ENCODE data around the gene KCNA10.

KCNA10 gene

DNA sequence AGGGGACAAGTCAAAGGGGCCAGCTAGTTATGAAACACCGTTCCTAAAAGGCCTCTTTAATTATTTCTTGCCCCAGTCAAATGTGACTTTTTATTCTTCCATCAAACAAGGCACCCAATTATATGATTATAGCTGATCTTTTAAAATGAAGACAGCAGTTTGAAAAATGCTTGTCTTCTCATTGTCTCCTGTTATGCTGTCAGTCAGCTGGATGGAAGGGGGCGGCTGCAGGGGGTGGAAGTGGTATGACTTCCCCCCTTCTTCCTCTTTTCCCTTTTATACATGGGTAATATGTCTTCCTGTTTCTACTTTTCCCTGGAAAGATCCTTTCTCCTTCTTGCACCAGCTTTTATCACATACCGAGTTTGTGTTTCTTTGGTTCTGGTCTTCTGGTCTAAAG lies 25.8 kb upstream of the KCNA10 start:
- H3K9me3 ChIP-seq (ENCODE audit: control insufficient read depth, insufficient read depth, low read depth, low read length) = no peaks in the 10 kb centered on the region
- H3K4me3 ChIP-seq (ENCODE audit: low read depth, low read length) = no peak overlapping the region
- TF ChIP-seq ZNF837 (tag by site-specific recombination; IDR thresholded peaks at IDR 0.05) (no peak), ZNF433 (tag by site-specific recombination; IDR thresholded peaks at IDR 0.05; ENCODE audit: low read depth) (no peak), YY1 (tag by site-specific recombination; IDR thresholded peaks at IDR 0.05) (no peak), ZSCAN30 (tag by site-specific recombination; IDR thresholded peaks at IDR 0.05) (no peak), SCRT2 (tag by site-specific recombination; IDR thresholded peaks at IDR 0.05) (no peak), ZNF404 (tag by site-specific recombination; IDR thresholded peaks at IDR 0.05) (no peak), ZNF138 (tag by site-specific recombination; IDR thresholded peaks at IDR 0.05; ENCODE audit: borderline replicate concordance) (no peak), ZBTB1 (tag by site-specific recombination; IDR thresholded peaks at IDR 0.05) (no peak), MEIS1 (CRISPR knock-in tag; IDR thresholded peaks at IDR 0.05; ENCODE audit: borderline replicate concordance) (no peak), ZNF311 (tag by site-specific recombination; IDR thresholded peaks at IDR 0.05; ENCODE audit: borderline replicate concordance) (no peak), ZNF747 (tag by site-specific recombination; IDR thresholded peaks at IDR 0.05) (no peak), ZBTB7A (tag by site-specific recombination; IDR thresholded peaks at IDR 0.05; ENCODE audit: low read depth) (no peak), ZNF202 (tag by site-specific recombination; IDR thresholded peaks at IDR 0.05; ENCODE audit: borderline replicate concordance) (no peak), ZNF23 (tag by site-specific recombination; IDR thresholded peaks at IDR 0.05; ENCODE audit: borderline replicate concordance) (no peak)
- TF ChIP-seq, protein P1, sequence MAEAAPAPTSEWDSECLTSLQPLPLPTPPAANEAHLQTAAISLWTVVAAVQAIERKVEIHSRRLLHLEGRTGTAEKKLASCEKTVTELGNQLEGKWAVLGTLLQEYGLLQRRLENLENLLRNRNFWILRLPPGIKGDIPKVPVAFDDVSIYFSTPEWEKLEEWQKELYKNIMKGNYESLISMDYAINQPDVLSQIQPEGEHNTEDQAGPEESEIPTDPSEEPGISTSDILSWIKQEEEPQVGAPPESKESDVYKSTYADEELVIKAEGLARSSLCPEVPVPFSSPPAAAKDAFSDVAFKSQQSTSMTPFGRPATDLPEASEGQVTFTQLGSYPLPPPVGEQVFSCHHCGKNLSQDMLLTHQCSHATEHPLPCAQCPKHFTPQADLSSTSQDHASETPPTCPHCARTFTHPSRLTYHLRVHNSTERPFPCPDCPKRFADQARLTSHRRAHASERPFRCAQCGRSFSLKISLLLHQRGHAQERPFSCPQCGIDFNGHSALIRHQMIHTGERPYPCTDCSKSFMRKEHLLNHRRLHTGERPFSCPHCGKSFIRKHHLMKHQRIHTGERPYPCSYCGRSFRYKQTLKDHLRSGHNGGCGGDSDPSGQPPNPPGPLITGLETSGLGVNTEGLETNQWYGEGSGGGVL (tag by site-specific recombination; IDR thresholded peaks at IDR 0.05) = no peak
- TF ChIP-seq, protein P2, sequence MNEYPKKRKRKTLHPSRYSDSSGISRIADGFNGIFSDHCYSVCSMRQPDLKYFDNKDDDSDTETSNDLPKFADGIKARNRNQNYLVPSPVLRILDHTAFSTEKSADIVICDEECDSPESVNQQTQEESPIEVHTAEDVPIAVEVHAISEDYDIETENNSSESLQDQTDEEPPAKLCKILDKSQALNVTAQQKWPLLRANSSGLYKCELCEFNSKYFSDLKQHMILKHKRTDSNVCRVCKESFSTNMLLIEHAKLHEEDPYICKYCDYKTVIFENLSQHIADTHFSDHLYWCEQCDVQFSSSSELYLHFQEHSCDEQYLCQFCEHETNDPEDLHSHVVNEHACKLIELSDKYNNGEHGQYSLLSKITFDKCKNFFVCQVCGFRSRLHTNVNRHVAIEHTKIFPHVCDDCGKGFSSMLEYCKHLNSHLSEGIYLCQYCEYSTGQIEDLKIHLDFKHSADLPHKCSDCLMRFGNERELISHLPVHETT (tag by site-specific recombination; IDR thresholded peaks at IDR 0.05) = no peak
- TF ChIP-seq, protein P3, sequence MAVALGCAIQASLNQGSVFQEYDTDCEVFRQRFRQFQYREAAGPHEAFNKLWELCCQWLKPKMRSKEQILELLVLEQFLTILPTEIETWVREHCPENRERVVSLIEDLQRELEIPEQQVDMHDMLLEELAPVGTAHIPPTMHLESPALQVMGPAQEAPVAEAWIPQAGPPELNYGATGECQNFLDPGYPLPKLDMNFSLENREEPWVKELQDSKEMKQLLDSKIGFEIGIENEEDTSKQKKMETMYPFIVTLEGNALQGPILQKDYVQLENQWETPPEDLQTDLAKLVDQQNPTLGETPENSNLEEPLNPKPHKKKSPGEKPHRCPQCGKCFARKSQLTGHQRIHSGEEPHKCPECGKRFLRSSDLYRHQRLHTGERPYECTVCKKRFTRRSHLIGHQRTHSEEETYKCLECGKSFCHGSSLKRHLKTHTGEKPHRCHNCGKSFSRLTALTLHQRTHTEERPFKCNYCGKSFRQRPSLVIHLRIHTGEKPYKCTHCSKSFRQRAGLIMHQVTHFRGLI (tag by site-specific recombination; IDR thresholded peaks at IDR 0.05) = no peak
- TF ChIP-seq, protein P4, sequence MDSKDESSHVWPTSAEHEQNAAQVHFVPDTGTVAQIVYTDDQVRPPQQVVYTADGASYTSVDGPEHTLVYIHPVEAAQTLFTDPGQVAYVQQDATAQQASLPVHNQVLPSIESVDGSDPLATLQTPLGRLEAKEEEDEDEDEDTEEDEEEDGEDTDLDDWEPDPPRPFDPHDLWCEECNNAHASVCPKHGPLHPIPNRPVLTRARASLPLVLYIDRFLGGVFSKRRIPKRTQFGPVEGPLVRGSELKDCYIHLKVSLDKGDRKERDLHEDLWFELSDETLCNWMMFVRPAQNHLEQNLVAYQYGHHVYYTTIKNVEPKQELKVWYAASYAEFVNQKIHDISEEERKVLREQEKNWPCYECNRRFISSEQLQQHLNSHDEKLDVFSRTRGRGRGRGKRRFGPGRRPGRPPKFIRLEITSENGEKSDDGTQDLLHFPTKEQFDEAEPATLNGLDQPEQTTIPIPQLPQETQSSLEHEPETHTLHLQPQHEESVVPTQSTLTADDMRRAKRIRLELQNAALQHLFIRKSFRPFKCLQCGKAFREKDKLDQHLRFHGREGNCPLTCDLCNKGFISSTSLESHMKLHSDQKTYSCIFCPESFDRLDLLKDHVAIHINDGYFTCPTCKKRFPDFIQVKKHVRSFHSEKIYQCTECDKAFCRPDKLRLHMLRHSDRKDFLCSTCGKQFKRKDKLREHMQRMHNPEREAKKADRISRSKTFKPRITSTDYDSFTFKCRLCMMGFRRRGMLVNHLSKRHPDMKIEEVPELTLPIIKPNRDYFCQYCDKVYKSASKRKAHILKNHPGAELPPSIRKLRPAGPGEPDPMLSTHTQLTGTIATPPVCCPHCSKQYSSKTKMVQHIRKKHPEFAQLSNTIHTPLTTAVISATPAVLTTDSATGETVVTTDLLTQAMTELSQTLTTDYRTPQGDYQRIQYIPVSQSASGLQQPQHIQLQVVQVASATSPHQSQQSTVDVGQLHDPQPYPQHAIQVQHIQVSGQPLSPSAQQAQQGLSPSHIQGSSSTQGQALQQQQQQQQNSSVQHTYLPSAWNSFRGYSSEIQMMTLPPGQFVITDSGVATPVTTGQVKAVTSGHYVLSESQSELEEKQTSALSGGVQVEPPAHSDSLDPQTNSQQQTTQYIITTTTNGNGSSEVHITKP (tag by site-specific recombination; IDR thresholded peaks at IDR 0.05) = no peak
- TF ChIP-seq, protein P5, sequence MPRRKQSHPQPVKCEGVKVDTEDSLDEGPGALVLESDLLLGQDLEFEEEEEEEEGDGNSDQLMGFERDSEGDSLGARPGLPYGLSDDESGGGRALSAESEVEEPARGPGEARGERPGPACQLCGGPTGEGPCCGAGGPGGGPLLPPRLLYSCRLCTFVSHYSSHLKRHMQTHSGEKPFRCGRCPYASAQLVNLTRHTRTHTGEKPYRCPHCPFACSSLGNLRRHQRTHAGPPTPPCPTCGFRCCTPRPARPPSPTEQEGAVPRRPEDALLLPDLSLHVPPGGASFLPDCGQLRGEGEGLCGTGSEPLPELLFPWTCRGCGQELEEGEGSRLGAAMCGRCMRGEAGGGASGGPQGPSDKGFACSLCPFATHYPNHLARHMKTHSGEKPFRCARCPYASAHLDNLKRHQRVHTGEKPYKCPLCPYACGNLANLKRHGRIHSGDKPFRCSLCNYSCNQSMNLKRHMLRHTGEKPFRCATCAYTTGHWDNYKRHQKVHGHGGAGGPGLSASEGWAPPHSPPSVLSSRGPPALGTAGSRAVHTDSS (tag by site-specific recombination; IDR thresholded peaks at IDR 0.05) = no peak
- POLR2A ChIA-PET = no interaction called here
- CTCF ChIA-PET = interaction anchor here (0.5 to 1.1 kb wide), 3 partner anchors 9 to 74 kb away, joined by 3 to 4 read pairs (median 3); no protein-coding TSS in a partner anchor
- H3K27ac ChIP-seq (ENCODE audit: extremely low read depth, low read depth, low read length) = no peak overlapping the region
- no peaks in the 10 kb centered on the region for H3K4me1 ChIP-seq (ENCODE audit: control insufficient read depth, insufficient read depth, low read length)
- H3K36me3 ChIP-seq (ENCODE audit: control insufficient read depth in 2 of 2, insufficient read depth in 1 of 2, low read length in 2 of 2) = no peaks in the 10 kb centered on the region
